KMS-11 (cell line): Measurements from ENCODE around the gene PNMA6E.

Source experiments
- H2AFZ ChIP-seq: fragments of 200-600 bp; sonication (generic); 2 replicates; pipeline ENCODE4 v1.6.1; 2016; ENCODE audit warnings: antibody characterized with exemption, mixed run types, low read depth
- H3K27ac ChIP-seq: fragments of 200-600 bp; sonication (generic); 2 replicates; pipeline ENCODE4 v1.6.1; 2016; ENCODE audit warnings: mild to moderate bottlenecking, mixed run types
- H3K27me3 ChIP-seq: fragments of 200-600 bp; sonication (generic); 2 replicates; pipeline ENCODE4 v1.6.1; 2017; ENCODE audit warnings: mild to moderate bottlenecking, low read depth, mixed run types, moderate library complexity; ENCODE audit not compliant: insufficient read depth
- H3K36me3 ChIP-seq: fragments of 200-600 bp; sonication (generic); 2 replicates; pipeline ENCODE4 v1.6.1; 2017; ENCODE audit warnings: mild to moderate bottlenecking, mixed run types; ENCODE audit not compliant: insufficient read depth
- H3K4me1 ChIP-seq: fragments of 200-600 bp; sonication (generic); 2 replicates; pipeline ENCODE4 v1.6.1; 2016; ENCODE audit warnings: mild to moderate bottlenecking, low read depth, mixed run types; ENCODE audit not compliant: poor library complexity, severe bottlenecking
- H3K4me2 ChIP-seq: fragments of 200-600 bp; sonication (generic); 2 replicates; pipeline ENCODE4 v1.7.0; 2016; ENCODE audit warnings: mild to moderate bottlenecking, mixed run types
- H3K4me3 ChIP-seq: fragments of 200-600 bp; sonication (generic); IDR thresholded peaks from 2 replicates; pipeline ENCODE4 v1.6.1; 2017; ENCODE audit warnings: low read depth, low read length, mixed read lengths; ENCODE audit not compliant: insufficient read depth
- H3K79me2 ChIP-seq: fragments of 200-600 bp; sonication (generic); 2 replicates; pipeline ENCODE4 v1.6.1; 2016; ENCODE audit warnings: low read depth, mixed run types; ENCODE audit not compliant: insufficient read depth
- H3K9ac ChIP-seq: fragments of 200-600 bp; sonication (generic); 2 replicates; pipeline ENCODE4 v1.6.1; 2016; ENCODE audit warnings: mild to moderate bottlenecking, mixed run types
- H4K20me1 ChIP-seq: fragments of 200-600 bp; sonication (generic); 2 replicates; pipeline ENCODE4 v1.6.1; 2016; ENCODE audit warnings: mild to moderate bottlenecking, mixed run types; ENCODE audit not compliant: insufficient read depth
- TF ChIP-seq, protein P1 (sequence below): fragments of 200-600 bp; sonication (generic); conservative IDR thresholded peaks from 2 replicates; pipeline ENCODE4 v1.6.1; 2017; ENCODE audit warnings: low read depth, mild to moderate bottlenecking, antibody characterized with exemption, low read length, moderate library complexity, mixed read lengths

Gene PNMA6E

DNA sequence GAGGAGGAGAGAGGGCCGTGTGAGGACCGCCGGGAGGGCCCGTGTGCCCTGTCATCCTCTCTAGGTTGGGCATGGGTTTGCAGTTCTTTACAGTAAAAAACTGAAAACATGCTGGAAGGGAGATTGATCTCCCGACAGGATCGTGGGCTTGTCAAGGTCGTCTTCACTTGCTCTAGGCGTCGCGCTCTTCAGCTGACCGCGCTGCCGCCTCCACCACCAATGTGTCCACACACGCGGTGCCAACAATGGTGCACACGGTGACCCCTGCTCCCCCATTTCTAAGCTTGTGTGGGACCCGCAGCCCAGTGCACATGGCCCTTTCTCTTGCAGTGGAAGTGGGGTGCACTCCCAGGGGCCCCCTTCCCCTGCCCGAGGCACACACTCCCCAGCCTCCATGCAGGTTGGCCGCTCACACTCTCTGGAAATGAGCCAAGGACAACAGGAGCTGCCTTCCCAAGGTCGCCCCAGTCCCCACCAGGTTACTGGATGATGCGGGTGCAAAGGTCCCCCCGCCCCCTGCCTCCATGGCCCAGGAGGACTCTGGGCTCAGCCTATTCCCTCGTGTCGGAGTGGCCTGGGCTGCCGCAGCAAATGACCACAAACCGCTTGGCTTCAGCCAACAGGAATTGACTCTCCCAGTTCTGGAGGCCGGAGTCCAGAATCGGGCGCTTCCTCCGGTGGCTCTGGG lies 8.4 kb upstream of the PNMA6E start:
- no peak overlapping the region for H3K4me2 ChIP-seq
- peaks cover 5% of the 10 kb centered on the region for H3K4me1 ChIP-seq
- H3K36me3 ChIP-seq, result no peaks in the 10 kb centered on the region
- H3K27me3 ChIP-seq, result no peaks in the 10 kb centered on the region
- no peak overlapping the region for H3K4me3 ChIP-seq
- TF ChIP-seq, protein P1, sequence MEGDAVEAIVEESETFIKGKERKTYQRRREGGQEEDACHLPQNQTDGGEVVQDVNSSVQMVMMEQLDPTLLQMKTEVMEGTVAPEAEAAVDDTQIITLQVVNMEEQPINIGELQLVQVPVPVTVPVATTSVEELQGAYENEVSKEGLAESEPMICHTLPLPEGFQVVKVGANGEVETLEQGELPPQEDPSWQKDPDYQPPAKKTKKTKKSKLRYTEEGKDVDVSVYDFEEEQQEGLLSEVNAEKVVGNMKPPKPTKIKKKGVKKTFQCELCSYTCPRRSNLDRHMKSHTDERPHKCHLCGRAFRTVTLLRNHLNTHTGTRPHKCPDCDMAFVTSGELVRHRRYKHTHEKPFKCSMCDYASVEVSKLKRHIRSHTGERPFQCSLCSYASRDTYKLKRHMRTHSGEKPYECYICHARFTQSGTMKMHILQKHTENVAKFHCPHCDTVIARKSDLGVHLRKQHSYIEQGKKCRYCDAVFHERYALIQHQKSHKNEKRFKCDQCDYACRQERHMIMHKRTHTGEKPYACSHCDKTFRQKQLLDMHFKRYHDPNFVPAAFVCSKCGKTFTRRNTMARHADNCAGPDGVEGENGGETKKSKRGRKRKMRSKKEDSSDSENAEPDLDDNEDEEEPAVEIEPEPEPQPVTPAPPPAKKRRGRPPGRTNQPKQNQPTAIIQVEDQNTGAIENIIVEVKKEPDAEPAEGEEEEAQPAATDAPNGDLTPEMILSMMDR, result no peak
- H4K20me1 ChIP-seq, result no peaks in the 10 kb centered on the region
- H3K27ac ChIP-seq, result no peak overlapping the region
- no peak overlapping the region for H2AFZ ChIP-seq
- H3K79me2 ChIP-seq, result no peaks in the 10 kb centered on the region
- H3K9ac ChIP-seq, result no peak overlapping the region

DNA sequence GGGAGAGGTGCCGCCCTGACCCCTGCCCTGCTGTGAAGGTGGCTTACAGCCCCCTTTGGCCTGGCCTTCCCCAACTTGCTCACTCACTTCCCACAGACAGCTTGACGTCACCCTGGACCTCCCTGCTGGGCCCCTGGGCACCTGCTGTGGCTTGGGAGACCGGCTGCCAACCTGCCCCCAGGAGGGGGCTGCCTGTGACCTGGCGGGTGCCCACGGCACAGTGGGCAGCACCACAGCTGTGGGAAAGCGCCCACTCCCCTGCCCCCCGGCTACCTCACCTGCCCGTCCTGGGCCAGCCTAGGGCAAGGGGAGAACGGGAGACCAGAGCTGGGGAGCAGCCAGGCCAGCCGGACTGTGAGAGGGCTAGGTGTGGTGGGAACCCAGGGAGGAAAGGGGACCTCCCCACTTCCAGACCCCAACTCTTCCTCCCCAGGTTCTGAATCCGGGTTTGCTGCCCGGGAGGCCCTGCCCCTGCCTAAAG lies 7.8 kb upstream of the PNMA6E start:
- Histone ChIP-seq H3K4me1 (peaks cover 5% of the 10 kb centered on the region), H3K27ac (no peak overlapping the region), H3K4me2 (no peak overlapping the region), H2AFZ (no peak overlapping the region), H3K79me2 (no peaks in the 10 kb centered on the region), H3K9ac (no peak overlapping the region), H3K36me3 (no peaks in the 10 kb centered on the region), H3K4me3 (no peak overlapping the region), H4K20me1 (no peaks in the 10 kb centered on the region), H3K27me3 (no peaks in the 10 kb centered on the region)
- TF ChIP-seq, protein P1, result no peak

DNA sequence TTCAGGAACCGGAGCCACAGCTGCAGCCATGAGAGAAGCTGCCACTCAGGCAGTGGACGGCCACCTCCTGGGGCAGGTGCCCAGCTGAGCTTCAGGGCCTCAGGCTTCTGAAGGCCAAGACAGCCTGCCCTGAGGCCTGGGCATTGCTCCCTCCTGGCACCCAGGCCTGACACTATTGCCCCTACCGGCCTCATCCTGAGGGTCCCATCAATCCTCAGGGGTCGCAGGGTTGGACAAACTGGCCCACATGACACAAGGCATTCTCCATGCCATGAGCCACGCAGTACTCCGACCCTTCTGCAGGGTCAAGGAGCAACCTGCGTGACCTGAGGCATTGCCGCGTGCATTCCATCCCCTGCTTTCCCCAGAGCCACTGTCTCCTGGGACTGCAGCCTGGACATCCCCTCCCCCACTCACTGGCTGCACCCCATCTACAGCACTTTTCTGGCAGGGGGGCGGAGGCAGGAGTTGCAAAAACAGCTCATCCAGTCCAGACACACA lies 7.1 kb upstream of the PNMA6E start:
- Histone ChIP-seq H2AFZ (no peak overlapping the region), H3K4me1 (peaks cover 5% of the 10 kb centered on the region), H3K4me2 (no peak overlapping the region), H3K4me3 (no peak overlapping the region), H4K20me1 (no peaks in the 10 kb centered on the region), H3K9ac (no peak overlapping the region), H3K27me3 (no peaks in the 10 kb centered on the region), H3K79me2 (no peaks in the 10 kb centered on the region), H3K36me3 (no peaks in the 10 kb centered on the region), H3K27ac (no peak overlapping the region)
- TF ChIP-seq, protein P1, result no peak

DNA sequence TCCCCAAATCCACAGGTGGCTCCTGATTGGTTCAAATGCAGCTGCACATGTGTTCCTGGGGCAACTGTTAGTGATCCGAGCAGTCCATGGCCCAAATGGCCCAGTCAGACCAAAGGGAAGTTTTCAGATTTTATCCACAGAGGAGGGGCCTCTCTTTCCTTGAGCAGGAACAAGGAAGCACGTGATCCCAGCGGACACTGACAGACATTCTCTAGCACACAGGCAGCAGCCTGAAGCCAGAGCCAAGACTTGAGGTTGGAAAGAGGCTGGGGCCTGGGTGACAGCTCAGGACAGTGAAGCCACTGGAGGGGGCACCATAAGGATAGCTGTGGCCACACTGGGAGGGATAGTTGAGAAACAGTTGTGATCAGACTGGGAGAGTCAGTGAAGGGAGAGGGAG lies 6.6 kb upstream of the PNMA6E start:
- Histone ChIP-seq H3K4me1 (peaks cover 5% of the 10 kb centered on the region), H2AFZ (no peak overlapping the region), H3K36me3 (no peaks in the 10 kb centered on the region), H3K4me3 (no peak overlapping the region), H3K27ac (no peak overlapping the region), H3K79me2 (no peaks in the 10 kb centered on the region), H3K4me2 (no peak overlapping the region), H3K27me3 (no peaks in the 10 kb centered on the region), H4K20me1 (no peaks in the 10 kb centered on the region), H3K9ac (no peak overlapping the region)
- TF ChIP-seq, protein P1, result no peak
